ENCODE results near the gene DNHD1. TPM values are rescaled to one million over a fixed set of nuclear protein-coding genes. Genes with fewer than 3 reads are reported as not detected.

Gene DNHD1
- total and polyA plus RNA-seq, 9 of the 15 experiments (the other 6 are each of a cell fraction or from before 2014, with no cell fraction given) = 0.82 to 9.7 (median 3.8) TPM

DNA sequence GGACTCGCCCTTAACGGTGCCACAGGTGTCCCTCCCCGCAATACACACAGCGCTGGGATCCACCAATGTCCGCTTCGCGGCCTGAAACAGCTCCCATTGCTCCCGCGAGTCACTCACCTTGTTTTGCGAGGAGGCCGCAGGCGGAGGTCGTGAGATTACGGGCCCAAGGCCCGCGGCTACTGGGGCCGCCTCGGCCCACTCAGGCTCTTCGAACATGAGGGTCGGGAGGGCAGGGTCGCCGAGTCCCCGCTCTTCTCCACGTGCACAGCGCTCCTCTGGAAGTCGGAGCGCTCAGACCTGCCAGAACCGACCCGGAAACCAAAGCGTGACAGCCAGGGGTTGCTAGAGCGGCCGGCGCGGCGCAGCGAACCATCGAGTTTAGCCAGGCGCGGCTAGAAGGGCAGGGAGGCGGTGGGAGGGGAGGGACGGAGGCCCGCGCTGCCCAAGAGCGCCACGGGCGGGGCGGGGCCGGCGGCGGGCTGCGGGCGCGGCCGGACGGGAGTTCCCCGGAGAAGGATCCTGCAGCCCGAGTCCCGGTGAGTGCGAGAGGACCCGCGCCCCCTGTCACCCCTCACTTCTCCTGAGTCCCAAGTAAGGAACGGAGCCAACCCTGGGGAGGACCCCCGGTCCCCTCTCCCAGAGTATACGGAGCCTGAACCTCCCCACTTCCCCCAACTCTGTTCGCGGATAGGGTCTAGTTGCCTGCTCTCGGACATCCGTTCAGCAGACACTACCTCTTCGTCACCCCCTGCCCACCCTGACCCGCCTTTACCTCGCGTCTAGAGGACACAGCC, 106.4 kb downstream of the DNHD1 start, which contains the start of the genes ILK and RRP8 (continued):
- no peak for TF ChIP-seq ZNF41 (CRISPR knock-in tag; conservative IDR thresholded peaks at IDR 0.05)
- TF ChIP-seq, protein P1, sequence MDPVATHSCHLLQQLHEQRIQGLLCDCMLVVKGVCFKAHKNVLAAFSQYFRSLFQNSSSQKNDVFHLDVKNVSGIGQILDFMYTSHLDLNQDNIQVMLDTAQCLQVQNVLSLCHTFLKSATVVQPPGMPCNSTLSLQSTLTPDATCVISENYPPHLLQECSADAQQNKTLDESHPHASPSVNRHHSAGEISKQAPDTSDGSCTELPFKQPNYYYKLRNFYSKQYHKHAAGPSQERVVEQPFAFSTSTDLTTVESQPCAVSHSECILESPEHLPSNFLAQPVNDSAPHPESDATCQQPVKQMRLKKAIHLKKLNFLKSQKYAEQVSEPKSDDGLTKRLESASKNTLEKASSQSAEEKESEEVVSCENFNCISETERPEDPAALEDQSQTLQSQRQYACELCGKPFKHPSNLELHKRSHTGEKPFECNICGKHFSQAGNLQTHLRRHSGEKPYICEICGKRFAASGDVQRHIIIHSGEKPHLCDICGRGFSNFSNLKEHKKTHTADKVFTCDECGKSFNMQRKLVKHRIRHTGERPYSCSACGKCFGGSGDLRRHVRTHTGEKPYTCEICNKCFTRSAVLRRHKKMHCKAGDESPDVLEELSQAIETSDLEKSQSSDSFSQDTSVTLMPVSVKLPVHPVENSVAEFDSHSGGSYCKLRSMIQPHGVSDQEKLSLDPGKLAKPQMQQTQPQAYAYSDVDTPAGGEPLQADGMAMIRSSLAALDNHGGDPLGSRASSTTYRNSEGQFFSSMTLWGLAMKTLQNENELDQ (CRISPR knock-in tag; IDR thresholded peaks at IDR 0.05; ENCODE audit: borderline replicate concordance) = 0 out of 2 replicates have a peak, but pooled peaks have one; percentile 69
- no peak for TF ChIP-seq HIVEP1 (CRISPR knock-in tag; IDR thresholded peaks at IDR 0.05)
- peak; percentile 89; the same call in 1 of the 2 replicates for TF ChIP-seq GATAD2B (IDR thresholded peaks at IDR 0.05; ENCODE audit: borderline replicate concordance)
- no peak for TF ChIP-seq ZC3H11A (IDR thresholded peaks at IDR 0.05; ENCODE audit: low read depth, low read length)
- TF ChIP-seq STAG1 (CRISPR knock-in tag; IDR thresholded peaks at IDR 0.05; ENCODE audit: borderline replicate concordance) = no peak
- no peak for TF ChIP-seq FIP1L1 (IDR thresholded peaks at IDR 0.05; ENCODE audit: low read depth, low read length, poor library complexity, severe bottlenecking)
- TF ChIP-seq, protein P2, sequence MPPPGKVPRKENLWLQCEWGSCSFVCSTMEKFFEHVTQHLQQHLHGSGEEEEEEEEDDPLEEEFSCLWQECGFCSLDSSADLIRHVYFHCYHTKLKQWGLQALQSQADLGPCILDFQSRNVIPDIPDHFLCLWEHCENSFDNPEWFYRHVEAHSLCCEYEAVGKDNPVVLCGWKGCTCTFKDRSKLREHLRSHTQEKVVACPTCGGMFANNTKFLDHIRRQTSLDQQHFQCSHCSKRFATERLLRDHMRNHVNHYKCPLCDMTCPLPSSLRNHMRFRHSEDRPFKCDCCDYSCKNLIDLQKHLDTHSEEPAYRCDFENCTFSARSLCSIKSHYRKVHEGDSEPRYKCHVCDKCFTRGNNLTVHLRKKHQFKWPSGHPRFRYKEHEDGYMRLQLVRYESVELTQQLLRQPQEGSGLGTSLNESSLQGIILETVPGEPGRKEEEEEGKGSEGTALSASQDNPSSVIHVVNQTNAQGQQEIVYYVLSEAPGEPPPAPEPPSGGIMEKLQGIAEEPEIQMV (tag; conservative IDR thresholded peaks at IDR 0.05; ENCODE audit: low read depth) = no peak
- TF ChIP-seq ZNF696 (CRISPR knock-in tag; conservative IDR thresholded peaks at IDR 0.05) = no peak
- TF ChIP-seq ZBTB9 (CRISPR knock-in tag; IDR thresholded peaks at IDR 0.05) = 0 out of 2 replicates have a peak, but pooled peaks have one; percentile 9
- peak; percentile 79 for TF ChIP-seq GMEB1 (CRISPR knock-in tag; IDR thresholded peaks at IDR 0.05)
- TF ChIP-seq, protein P3, sequence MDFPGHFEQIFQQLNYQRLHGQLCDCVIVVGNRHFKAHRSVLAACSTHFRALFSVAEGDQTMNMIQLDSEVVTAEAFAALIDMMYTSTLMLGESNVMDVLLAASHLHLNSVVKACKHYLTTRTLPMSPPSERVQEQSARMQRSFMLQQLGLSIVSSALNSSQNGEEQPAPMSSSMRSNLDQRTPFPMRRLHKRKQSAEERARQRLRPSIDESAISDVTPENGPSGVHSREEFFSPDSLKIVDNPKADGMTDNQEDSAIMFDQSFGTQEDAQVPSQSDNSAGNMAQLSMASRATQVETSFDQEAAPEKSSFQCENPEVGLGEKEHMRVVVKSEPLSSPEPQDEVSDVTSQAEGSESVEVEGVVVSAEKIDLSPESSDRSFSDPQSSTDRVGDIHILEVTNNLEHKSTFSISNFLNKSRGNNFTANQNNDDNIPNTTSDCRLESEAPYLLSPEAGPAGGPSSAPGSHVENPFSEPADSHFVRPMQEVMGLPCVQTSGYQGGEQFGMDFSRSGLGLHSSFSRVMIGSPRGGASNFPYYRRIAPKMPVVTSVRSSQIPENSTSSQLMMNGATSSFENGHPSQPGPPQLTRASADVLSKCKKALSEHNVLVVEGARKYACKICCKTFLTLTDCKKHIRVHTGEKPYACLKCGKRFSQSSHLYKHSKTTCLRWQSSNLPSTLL (IDR thresholded peaks at IDR 0.05) = no peak
- TF ChIP-seq ATF6 (CRISPR knock-in tag; IDR thresholded peaks at IDR 0.05) = peak; percentile 87; the same call in 1 of the 2 replicates
- no peak for TF ChIP-seq NFATC3 (IDR thresholded peaks at IDR 0.05)
